Endothelial cell of umbilical vein (primary cell): ENCODE measurements around the gene UBE2L3.
"Not testable (repeated sequence)": the region's sequence is repeated elsewhere in the genome, so short reads cannot be mapped to it uniquely, and the experiment has no call there.

Source experiments
- POLR2AphosphoS5 ChIP-seq: IDR thresholded peaks from 2 replicates; pipeline ENCODE4 v1.6.1; 2012; ENCODE audit warnings: low read depth, mild to moderate bottlenecking, control low read depth, low read length, moderate library complexity; ENCODE audit not compliant: insufficient read depth
- TF ChIP-seq, protein P1 (sequence below), 2 donors: IDR thresholded peaks; 1 replicate in 1 of 2; 2 replicates in 1 of 2; pipeline ENCODE4 v1.5.1; 2011; ENCODE audit warnings: low read length in 2 of 2, mild to moderate bottlenecking in 2 of 2, moderate library complexity in 2 of 2, control low read depth in 1 of 2, inconsistent platforms in 1 of 2, low read depth in 1 of 2; ENCODE audit not compliant: insufficient read depth in 1 of 2; ENCODE audit errors: extremely low read depth in 1 of 2
- TF ChIP-seq, protein P2 (sequence below): IDR thresholded peaks from 2 replicates; pipeline ENCODE4 v1.6.1; 2011; ENCODE audit not compliant: insufficient read depth, insufficient read length

DNA sequence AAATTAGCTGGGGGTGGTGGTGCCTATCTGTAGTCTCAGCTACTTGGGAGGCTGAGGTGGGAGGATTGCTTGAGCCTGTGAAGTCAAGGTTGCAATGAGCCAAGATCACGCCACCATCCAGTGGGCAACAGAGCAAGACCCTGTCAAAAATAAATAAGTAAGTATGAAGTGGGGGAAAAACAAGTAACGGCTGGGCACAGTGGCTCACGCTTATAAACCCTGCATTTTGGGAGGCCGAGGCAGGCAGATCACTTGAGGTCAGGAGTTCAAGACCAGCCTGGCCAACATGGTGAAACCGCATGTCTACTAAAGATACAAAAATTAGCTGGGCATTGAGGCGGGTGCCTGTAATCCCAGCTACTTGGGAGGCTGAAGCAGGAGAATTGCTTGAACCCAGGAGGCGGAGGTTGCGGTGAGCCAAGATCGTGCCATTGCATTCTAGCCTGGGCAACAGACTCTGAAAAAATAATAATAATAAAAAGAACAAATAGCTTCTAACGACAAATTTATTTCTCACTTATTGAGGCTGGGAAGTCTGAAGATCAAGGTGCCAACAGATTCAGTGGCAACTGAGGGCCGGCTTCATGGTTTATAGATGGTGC lies 42.1 kb downstream of the UBE2L3 start:
- TF ChIP-seq, protein P1, sequence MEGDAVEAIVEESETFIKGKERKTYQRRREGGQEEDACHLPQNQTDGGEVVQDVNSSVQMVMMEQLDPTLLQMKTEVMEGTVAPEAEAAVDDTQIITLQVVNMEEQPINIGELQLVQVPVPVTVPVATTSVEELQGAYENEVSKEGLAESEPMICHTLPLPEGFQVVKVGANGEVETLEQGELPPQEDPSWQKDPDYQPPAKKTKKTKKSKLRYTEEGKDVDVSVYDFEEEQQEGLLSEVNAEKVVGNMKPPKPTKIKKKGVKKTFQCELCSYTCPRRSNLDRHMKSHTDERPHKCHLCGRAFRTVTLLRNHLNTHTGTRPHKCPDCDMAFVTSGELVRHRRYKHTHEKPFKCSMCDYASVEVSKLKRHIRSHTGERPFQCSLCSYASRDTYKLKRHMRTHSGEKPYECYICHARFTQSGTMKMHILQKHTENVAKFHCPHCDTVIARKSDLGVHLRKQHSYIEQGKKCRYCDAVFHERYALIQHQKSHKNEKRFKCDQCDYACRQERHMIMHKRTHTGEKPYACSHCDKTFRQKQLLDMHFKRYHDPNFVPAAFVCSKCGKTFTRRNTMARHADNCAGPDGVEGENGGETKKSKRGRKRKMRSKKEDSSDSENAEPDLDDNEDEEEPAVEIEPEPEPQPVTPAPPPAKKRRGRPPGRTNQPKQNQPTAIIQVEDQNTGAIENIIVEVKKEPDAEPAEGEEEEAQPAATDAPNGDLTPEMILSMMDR (IDR thresholded peaks at IDR 0.05; ENCODE audit: extremely low read depth in 1 of 2, insufficient read depth in 1 of 2, low read depth in 1 of 2, low read length in 2 of 2): not testable (repeated sequence)
- not testable (repeated sequence) for TF ChIP-seq POLR2AphosphoS5
- TF ChIP-seq, protein P2, sequence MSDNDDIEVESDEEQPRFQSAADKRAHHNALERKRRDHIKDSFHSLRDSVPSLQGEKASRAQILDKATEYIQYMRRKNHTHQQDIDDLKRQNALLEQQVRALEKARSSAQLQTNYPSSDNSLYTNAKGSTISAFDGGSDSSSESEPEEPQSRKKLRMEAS: not testable (repeated sequence)
